ENCODE results near the gene BBS10. TPM values are rescaled to one million over a fixed set of nuclear protein-coding genes. Genes with fewer than 3 reads are reported as not detected.
A peak's percentile ranks its signal among the peaks of the same experiment; 100 is the strongest.

The BBS10 gene
- total and polyA plus RNA-seq, 2 of the 4 experiments (the other 2 are of a cell fraction) = 4.9 to 10.0 TPM

- Histone ChIP-seq H4K20me1 (ENCODE audit: insufficient read depth, low read length) (no peaks in the 10 kb centered on the region), H2BK5ac (ENCODE audit: low read depth, low read length, poor library complexity, severe bottlenecking) (no peak overlapping the region), H3K27me3 (ENCODE audit: control insufficient read depth, insufficient read depth, low read length) (no peaks in the 10 kb centered on the region), H3K23ac (ENCODE audit: low read depth, low read length) (no peak overlapping the region), H3K18ac (ENCODE audit: low read depth, low read length) (no peak overlapping the region), H3K4me2 (ENCODE audit: low read depth, low read length) (no peak overlapping the region), H3K56ac (ENCODE audit: extremely low read depth, insufficient read depth, low read length) (no peak overlapping the region), H3K4me3 (ENCODE audit: insufficient read depth, low read depth, low read length) (no peak overlapping the region), H3K9ac (ENCODE audit: low read depth, low read length) (no peak overlapping the region), H3K79me1 (ENCODE audit: low read depth in 1 of 2, low read length in 2 of 2) (0 out of 4 replicates have a peak, but pooled peaks cover 0 to under 1% of the 10 kb centered on the region in 2 experiments), H4K5ac (ENCODE audit: low read depth, low read length) (no peak overlapping the region), H3K9me1 (ENCODE audit: insufficient read depth, low read length) (no peaks in the 10 kb centered on the region), H3K14ac (replicated peaks; ENCODE audit: low read depth, low read length) (no peak overlapping the region), H2AK5ac (ENCODE audit: low read depth, low read length) (no peak overlapping the region), H3K27ac (ENCODE audit: insufficient read depth, low read length) (no peak overlapping the region), H3K9me3 (ENCODE audit: control insufficient read depth, insufficient read depth, low read length) (no peaks in the 10 kb centered on the region), H3K4me1 (ENCODE audit: control insufficient read depth, insufficient read depth, low read length) (no peaks in the 10 kb centered on the region), H4K8ac (ENCODE audit: low read depth in 2 of 2, low read length in 2 of 2) (no peak overlapping the region), H4K91ac (ENCODE audit: insufficient read depth, low read depth, low read length) (no peak overlapping the region), H3K36me3 (ENCODE audit: control insufficient read depth, insufficient read depth, low read length) (peaks cover 10% of the 10 kb centered on the region; the same call in 1 of the 2 replicates), H2BK20ac (ENCODE audit: low read depth, low read length) (no peak overlapping the region), H2BK15ac (ENCODE audit: low read depth, low read length) (no peak overlapping the region), H2BK120ac (ENCODE audit: low read depth, low read length) (no peak overlapping the region), H2AFZ (replicated peaks; ENCODE audit: low read length, poor library complexity) (no peak overlapping the region), H2AK9ac (replicated peaks; ENCODE audit: low read depth, low read length, poor library complexity) (no peak overlapping the region), H3K4ac (ENCODE audit: low read depth, low read length) (no peak overlapping the region)
- dilution Hi-C loops (cut with HindIII; ENCODE audit: low sequenced_read_pairs, unreplicated experiment) = no loop called here
- in situ Hi-C loops (cut with MboI; ENCODE audit: low sequenced_read_pairs) = no loop called here
- WGBS, 2 experiments (ENCODE audit: extremely low coverage in 2 of 2, insufficient read length in 1 of 2) = no CpG with 5 or more reads among the region's 1 CpG
- ChIA-PET POLR2A (ENCODE audit: unreplicated experiment) (no interaction called here), CTCF (interaction anchor here (0.6 kb wide), 1 partner anchor 774 kb away, joined by 3 read pairs; no protein-coding TSS in a partner anchor)
- no TSS peak for BruUV-seq (replicated peaks)
- intact Hi-C loops (cut with micrococcal nuclease) = no loop called here
- DNase-seq (no peak), ATAC-seq (ENCODE audit: low read depth) (peak; percentile 54)
- TF ChIP-seq FOS (IDR thresholded peaks at IDR 0.05; ENCODE audit: low read depth, low read length) (no peak), RCOR1 (IDR thresholded peaks at IDR 0.05; ENCODE audit: insufficient replicate concordance, low read length) (no peak), MAFK (IDR thresholded peaks at IDR 0.05; ENCODE audit: low read depth, low read length) (no peak), MXI1 (IDR thresholded peaks at IDR 0.05; ENCODE audit: borderline replicate concordance, low read depth, low read length) (no peak), POLR2A (IDR thresholded peaks at IDR 0.05; ENCODE audit: low read depth, low read length) (no peak)
- TF ChIP-seq, protein P1, sequence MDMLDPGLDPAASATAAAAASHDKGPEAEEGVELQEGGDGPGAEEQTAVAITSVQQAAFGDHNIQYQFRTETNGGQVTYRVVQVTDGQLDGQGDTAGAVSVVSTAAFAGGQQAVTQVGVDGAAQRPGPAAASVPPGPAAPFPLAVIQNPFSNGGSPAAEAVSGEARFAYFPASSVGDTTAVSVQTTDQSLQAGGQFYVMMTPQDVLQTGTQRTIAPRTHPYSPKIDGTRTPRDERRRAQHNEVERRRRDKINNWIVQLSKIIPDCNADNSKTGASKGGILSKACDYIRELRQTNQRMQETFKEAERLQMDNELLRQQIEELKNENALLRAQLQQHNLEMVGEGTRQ (IDR thresholded peaks at IDR 0.05; ENCODE audit: low read depth, low read length) = no peak
Measured at GRCh38 chr12:76356071-76356470, 7.9 kb upstream of the BBS10 start.
